ENCODE data around the gene SMC6.
A peak's percentile ranks its signal among the peaks of the same experiment; 100 is the strongest.

Gene SMC6

GRCh38 chr2:17719562-17720371 is 33.8 kb downstream of the SMC6 start:
- DNase-seq (ENCODE audit: low read depth, low spot score): no peak
- H3K27ac ChIP-seq: no peak overlapping the region

GRCh38 chr2:17718689-17719088 is 34.9 kb downstream of the SMC6 start:
- H3K27ac ChIP-seq: no peak overlapping the region
- no peak for DNase-seq (ENCODE audit: low read depth, low spot score)

GRCh38 chr2:17717666-17718065 is 35.9 kb downstream of the SMC6 start:
- no peak for DNase-seq (ENCODE audit: low read depth, low spot score)
- no peak overlapping the region for H3K27ac ChIP-seq

- no peak for DNase-seq (ENCODE audit: low read depth, low spot score)
- no peak overlapping the region for H3K27ac ChIP-seq
Measured at GRCh38 chr2:17713291-17713690, 40.3 kb downstream of the SMC6 start.

- DNase-seq (ENCODE audit: low read depth, low spot score): no peak
- no peak overlapping the region for H3K27ac ChIP-seq
Measured at GRCh38 chr2:17710547-17711248, 42.9 kb downstream of the SMC6 start.

- H3K27ac ChIP-seq: no peak overlapping the region
- no peak for DNase-seq (ENCODE audit: low read depth, low spot score)
Measured at GRCh38 chr2:17709897-17710296, 43.7 kb downstream of the SMC6 start.

GRCh38 chr2:17708501-17708900 is 45.1 kb downstream of the SMC6 start:
- H3K27ac ChIP-seq: no peak overlapping the region
- no peak for DNase-seq (ENCODE audit: low read depth, low spot score)

GRCh38 chr2:17706845-17707244 is 46.8 kb downstream of the SMC6 start:
- no peak overlapping the region for H3K27ac ChIP-seq
- DNase-seq (ENCODE audit: low read depth, low spot score): no peak

GRCh38 chr2:17690776-17691175 is 62.8 kb downstream of the SMC6 start:
- H3K27ac ChIP-seq: no peak overlapping the region
- no peak for DNase-seq (ENCODE audit: low read depth, low spot score)

- no peak for DNase-seq (ENCODE audit: low read depth, low spot score)
- no peak overlapping the region for H3K27ac ChIP-seq
Measured at GRCh38 chr2:17689010-17689409, 64.6 kb downstream of the SMC6 start.

- H3K27ac ChIP-seq: no peak overlapping the region
- DNase-seq (ENCODE audit: low read depth, low spot score): no peak
Measured at GRCh38 chr2:17688600-17688999, 65.0 kb downstream of the SMC6 start.

GRCh38 chr2:17683981-17684380 is 69.6 kb downstream of the SMC6 start:
- DNase-seq (ENCODE audit: low read depth, low spot score): no peak
- no peak overlapping the region for H3K27ac ChIP-seq

GRCh38 chr2:17682098-17682857 is 71.3 kb downstream of the SMC6 start:
- H3K27ac ChIP-seq: no peak overlapping the region
- DNase-seq (ENCODE audit: low read depth, low spot score): no peak

GRCh38 chr2:17680119-17680518 is 73.5 kb downstream of the SMC6 start:
- no peak for DNase-seq (ENCODE audit: low read depth, low spot score)

GRCh38 chr2:17674817-17675216 is 78.8 kb downstream of the SMC6 start:
- no peak overlapping the region for H3K27ac ChIP-seq
- DNase-seq (ENCODE audit: low read depth, low spot score): no peak

More at GRCh38 chr2:17680119-17680518, 73.5 kb downstream of the SMC6 start:
- no peak overlapping the region for H3K27ac ChIP-seq

GRCh38 chr2:17672583-17673317 is 80.9 kb downstream of the SMC6 start:
- H3K27ac ChIP-seq: no peak overlapping the region
- DNase-seq (ENCODE audit: low read depth, low spot score): peak; percentile 29

GRCh38 chr2:17667898-17668297 is 85.7 kb downstream of the SMC6 start:
- no peak for DNase-seq (ENCODE audit: low read depth, low spot score)

GRCh38 chr2:17664534-17664933 is 89.1 kb downstream of the SMC6 start:
- H3K27ac ChIP-seq: no peak overlapping the region
- no peak for DNase-seq (ENCODE audit: low read depth, low spot score)

More at GRCh38 chr2:17667898-17668297, 85.7 kb downstream of the SMC6 start:
- no peak overlapping the region for H3K27ac ChIP-seq

GRCh38 chr2:17662723-17663122 is 90.9 kb downstream of the SMC6 start:
- no peak overlapping the region for H3K27ac ChIP-seq
- no peak for DNase-seq (ENCODE audit: low read depth, low spot score)

GRCh38 chr2:17661460-17661859 is 92.2 kb downstream of the SMC6 start:
- H3K27ac ChIP-seq: no peak overlapping the region
- no peak for DNase-seq (ENCODE audit: low read depth, low spot score)
